Transverse colon (tissue), 4 donors: Measurements from ENCODE around the gene POLDIP3. TPM values are rescaled to one million over a fixed set of nuclear protein-coding genes. Genes with fewer than 3 reads are reported as not detected.

Experiments used
- DNase-seq: peaks from one replicate; pipeline ENCODE4 v3.0.0-alpha.2; 2019
- H3K27ac ChIP-seq, 4 donors: fragments of 200-600 bp; sonication (generic); 2 replicates each; pipeline ENCODE4 v1.5.1; 2016 to 2018; ENCODE audit warnings: inconsistent platforms in 4 of 4
- H3K27me3 ChIP-seq: fragments of 200-600 bp; sonication (generic); 2 replicates; pipeline ENCODE4 v1.5.1; 2017; ENCODE audit warnings: inconsistent platforms
- H3K36me3 ChIP-seq, 4 donors: fragments of 200-600 bp; sonication (generic); 2 replicates each; pipeline ENCODE4 v1.5.1; 2017 to 2019; ENCODE audit warnings: inconsistent platforms in 4 of 4
- H3K4me1 ChIP-seq, 4 donors: fragments of 200-600 bp; sonication (generic); 2 replicates each; pipeline ENCODE4 v1.5.1; 2017 to 2020; ENCODE audit warnings: inconsistent platforms in 4 of 4
- H3K4me3 ChIP-seq, 4 donors: fragments of 200-600 bp; sonication (generic); 1 replicate in 1 of 4; 2 replicates in 3 of 4; pipeline versions ENCODE4 v1.5.1 to v1.6.1; 2017 to 2019; ENCODE audit warnings: inconsistent platforms in 4 of 4
- H3K9me3 ChIP-seq, 2 donors: fragments of 200-600 bp; sonication (generic); 2 replicates each; pipeline ENCODE4 v1.5.1; 2017 to 2019; ENCODE audit warnings: inconsistent platforms in 2 of 2
- EP300 ChIP-seq: sonication (generic); formaldehyde crosslinking; IDR thresholded peaks from one replicate; pipeline ENCODE4 v1.6.1; 2017; ENCODE audit warnings: antibody characterized with exemption, low read depth
- POLR2A ChIP-seq: fragments of 450-650 bp; IDR thresholded peaks from one replicate; pipeline ENCODE4 v1.6.1; 2016; ENCODE audit warnings: antibody characterized with exemption, mild to moderate bottlenecking, moderate library complexity
- POLR2AphosphoS5 ChIP-seq, 3 donors: sonication (generic); formaldehyde crosslinking; IDR thresholded peaks; one replicate each; pipeline ENCODE4 v1.6.1; 2016; ENCODE audit warnings: antibody characterized with exemption in 3 of 3
- whole genome bisulfite sequencing, 2 donors: methylation state at CpG; one replicate each; pipeline ENCODE4 v1.1.5; 2018; ENCODE audit warnings: low coverage in 1 of 2; 5-methylcytosine and 5-hydroxymethylcytosine counted together
- in situ Hi-C, 4 donors: fragments of 200-750 bp; cut with MboI; loops; one replicate each; pipeline versions ENCODE4 v1.15.0 to v1.15.1; 2017; ENCODE audit warnings: low sequenced_read_pairs in 3 of 4, low pct_ligation_motif_present in 1 of 4, low pct_unique_long_range_greater_than_20kb in 1 of 4
- intact Hi-C: fragments of 100-400 bp; cut with DNase I; formaldehyde crosslinking; loops from one replicate; pipeline ENCODE4 v1.15.1; 2023; ENCODE audit warnings: low total_unique reads
- total RNA-seq, 4 donors: library from RNA; depleted of rRNA; stranded (reverse); fragments of >200 nt; gene quantifications; one replicate each; pipeline ENCODE4 v1.1.0, GENCODE V29; 2016
- TF ChIP-seq, protein P1 (sequence below), 5 experiments: fragments of 200-600 bp in 3 of 5; fragments of 450-650 bp in 2 of 5; sonication (generic) in 3 of 5; IDR thresholded peaks; 1 replicate in 2 of 5; 2 replicates in 3 of 5; pipeline ENCODE4 v1.5.1; 2016 to 2017; ENCODE audit warnings: antibody characterized with exemption in 5 of 5, inconsistent platforms in 3 of 5, mild to moderate bottlenecking in 2 of 5, moderate library complexity in 1 of 5

The POLDIP3 gene
- total RNA-seq, 4 donors from 2014 or later = 36.5 to 69.5 (median 45.2) TPM

GRCh38 chr22:42624551-42625106 is 9.9 kb upstream of the POLDIP3 start:
- intact Hi-C loops = no loop called here
- WGBS, 2 donors = 80 to 83% methylated on average over 1 to 12 of the region's 12 CpGs
- peak overlapping the region in 2 of 4 donors; percentile 76 to 82 for H3K27ac ChIP-seq
- TF ChIP-seq POLR2A (no peak), EP300 (no peak), POLR2AphosphoS5 (IDR thresholded peaks at IDR 0.05) (no peak)
- no peak for DNase-seq
- no peak overlapping the region for H3K4me3 ChIP-seq
- no peaks in the 10 kb centered on the region for H3K27me3 ChIP-seq
- peaks cover 0 to 40% (median 8%) of the 10 kb centered on the region in 4 donors for H3K36me3 ChIP-seq
- peaks cover 32 to 41% (median 38%) of the 10 kb centered on the region in 4 donors for H3K4me1 ChIP-seq
- in situ Hi-C loops = no loop called here
- no peaks in the 10 kb centered on the region for H3K9me3 ChIP-seq

DNA sequence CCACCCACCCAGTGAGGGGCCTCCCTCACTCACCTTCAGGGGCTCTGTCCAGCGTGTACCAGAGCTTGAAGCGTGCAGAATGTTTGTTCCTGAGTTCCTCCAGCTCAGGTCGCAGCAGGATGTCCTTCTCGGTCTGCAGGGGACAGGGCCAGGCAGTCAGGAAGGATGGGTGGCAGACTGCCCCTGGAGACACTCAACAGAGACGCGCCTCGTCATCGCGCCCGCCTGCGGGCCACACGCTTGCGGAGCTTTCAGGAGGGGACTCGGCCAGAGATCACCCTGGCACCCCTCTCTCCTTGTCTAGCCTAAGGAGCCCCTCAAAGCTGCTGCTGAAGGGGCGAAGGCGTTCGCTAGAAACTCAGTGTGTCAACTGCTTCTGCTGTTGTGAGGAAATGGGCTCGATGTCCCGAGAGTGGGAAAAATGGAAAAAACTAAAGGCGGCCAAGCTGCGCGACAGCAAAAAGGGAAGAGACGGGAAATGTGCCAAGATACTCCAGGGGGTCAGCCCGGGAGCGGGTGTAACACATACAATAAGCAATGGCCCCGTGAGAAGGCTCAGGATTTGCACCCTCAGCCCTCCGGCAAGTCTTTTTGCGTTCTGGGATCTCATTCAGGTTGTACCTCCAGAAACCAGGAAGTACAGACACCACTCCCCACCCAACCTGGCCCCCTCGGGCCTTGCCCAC is 9.2 kb upstream of the POLDIP3 start:
- 71 to 72% methylated on average over 11 to 29 of the region's 29 CpGs for WGBS, 2 donors
- intact Hi-C loops = no loop called here
- peak; percentile 14 for DNase-seq
- Histone ChIP-seq H3K27ac (peak overlapping the region in 3 of 4 donors; percentile 76 to 87 (median 82)), H3K9me3 (no peaks in the 10 kb centered on the region), H3K4me1 (peaks cover 32 to 48% (median 41%) of the 10 kb centered on the region in 4 donors), H3K4me3 (no peak overlapping the region), H3K27me3 (no peaks in the 10 kb centered on the region), H3K36me3 (peaks cover 0 to 33% (median 6%) of the 10 kb centered on the region in 4 donors)
- in situ Hi-C loops = no loop called here
- TF ChIP-seq, protein P1, sequence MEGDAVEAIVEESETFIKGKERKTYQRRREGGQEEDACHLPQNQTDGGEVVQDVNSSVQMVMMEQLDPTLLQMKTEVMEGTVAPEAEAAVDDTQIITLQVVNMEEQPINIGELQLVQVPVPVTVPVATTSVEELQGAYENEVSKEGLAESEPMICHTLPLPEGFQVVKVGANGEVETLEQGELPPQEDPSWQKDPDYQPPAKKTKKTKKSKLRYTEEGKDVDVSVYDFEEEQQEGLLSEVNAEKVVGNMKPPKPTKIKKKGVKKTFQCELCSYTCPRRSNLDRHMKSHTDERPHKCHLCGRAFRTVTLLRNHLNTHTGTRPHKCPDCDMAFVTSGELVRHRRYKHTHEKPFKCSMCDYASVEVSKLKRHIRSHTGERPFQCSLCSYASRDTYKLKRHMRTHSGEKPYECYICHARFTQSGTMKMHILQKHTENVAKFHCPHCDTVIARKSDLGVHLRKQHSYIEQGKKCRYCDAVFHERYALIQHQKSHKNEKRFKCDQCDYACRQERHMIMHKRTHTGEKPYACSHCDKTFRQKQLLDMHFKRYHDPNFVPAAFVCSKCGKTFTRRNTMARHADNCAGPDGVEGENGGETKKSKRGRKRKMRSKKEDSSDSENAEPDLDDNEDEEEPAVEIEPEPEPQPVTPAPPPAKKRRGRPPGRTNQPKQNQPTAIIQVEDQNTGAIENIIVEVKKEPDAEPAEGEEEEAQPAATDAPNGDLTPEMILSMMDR (IDR thresholded peaks at IDR 0.05) = no peak
- TF ChIP-seq EP300 (no peak), POLR2AphosphoS5 (IDR thresholded peaks at IDR 0.05) (no peak), POLR2A (no peak)

DNA sequence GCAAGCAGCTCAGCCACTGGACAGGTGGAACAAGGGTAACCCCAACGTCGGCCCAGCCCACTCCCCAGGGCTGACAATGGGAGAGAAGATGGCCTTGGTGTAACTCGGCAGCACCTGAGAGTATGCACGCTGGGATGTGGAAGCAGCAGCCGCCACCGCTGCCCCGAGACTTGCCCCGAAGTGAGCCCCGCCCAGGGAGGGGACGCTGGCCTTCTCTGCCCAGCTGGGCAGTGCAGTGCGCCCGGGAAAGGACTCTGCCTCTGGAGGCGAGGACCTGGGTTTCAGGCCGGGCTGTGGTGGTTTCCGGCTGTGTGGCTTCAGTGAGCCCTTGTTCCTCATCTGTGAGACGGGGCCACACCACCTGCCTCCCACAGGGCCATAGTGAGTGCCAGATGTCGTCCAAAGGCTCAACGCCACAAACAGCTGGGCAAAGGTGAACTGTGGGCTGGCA is 8.6 kb upstream of the POLDIP3 start:
- Histone ChIP-seq H3K4me3 (no peak overlapping the region), H3K27ac (peak overlapping the region in 3 of 4 donors; percentile 76 to 87 (median 82)), H3K4me1 (peaks cover 32 to 48% (median 41%) of the 10 kb centered on the region in 4 donors), H3K9me3 (no peaks in the 10 kb centered on the region), H3K36me3 (peaks cover 0 to 28% (median 6%) of the 10 kb centered on the region in 4 donors), H3K27me3 (no peaks in the 10 kb centered on the region)
- in situ Hi-C loops = no loop called here
- WGBS, 2 donors = 56% methylated on average over 9 of the region's 18 CpGs; no CpG with 5 or more reads in 1 of the 2 donors
- TF ChIP-seq POLR2A (no peak), EP300 (no peak), POLR2AphosphoS5 (IDR thresholded peaks at IDR 0.05) (peak; percentile 5 to 52 (median 8))
- TF ChIP-seq, protein P1 (IDR thresholded peaks at IDR 0.05) = no peak
- intact Hi-C loops = no loop called here
- DNase-seq = peak; percentile 86

GRCh38 chr22:42622061-42622710 is 7.5 kb upstream of the POLDIP3 start:
- no peak for TF ChIP-seq POLR2A
- no peak for TF ChIP-seq EP300
- TF ChIP-seq, protein P1 (IDR thresholded peaks at IDR 0.05) = no peak
- no peak for TF ChIP-seq POLR2AphosphoS5 (IDR thresholded peaks at IDR 0.05)
- H3K4me3 ChIP-seq = no peak overlapping the region
- no peaks in the 10 kb centered on the region for H3K9me3 ChIP-seq
- 84% methylated on average over 20 of the region's 20 CpGs; no CpG with 5 or more reads in 1 of the 2 donors for WGBS, 2 donors
- intact Hi-C loops = no loop called here
- peak overlapping the region; percentile 82 to 88 (median 85) for H3K27ac ChIP-seq
- peak; percentile 13 for DNase-seq
- in situ Hi-C loops = no loop called here
- H3K4me1 ChIP-seq = peaks cover 32 to 48% (median 43%) of the 10 kb centered on the region in 4 donors
- no peaks in the 10 kb centered on the region for H3K27me3 ChIP-seq
- peaks cover 0 to 18% (median 4%) of the 10 kb centered on the region in 4 donors for H3K36me3 ChIP-seq
